Smooth muscle cell (in vitro differentiated cells): ENCODE results near the gene NHS. TPM values are rescaled to one million over a fixed set of nuclear protein-coding genes. Genes with fewer than 3 reads are reported as not detected.

Experiments
- DNase-seq: peaks from one replicate; lab custom pipeline; 2025; ENCODE audit not compliant: unreplicated experiment; lab: John Stamatoyannopoulos, UW
- H2AFZ ChIP-seq: fragments of 200-600 bp; sonication (generic); 2 replicates; pipeline ENCODE4 v1.6.0; 2016; ENCODE audit warnings: antibody characterized with exemption, low read depth, mild to moderate bottlenecking
- H3F3A ChIP-seq: fragments of 200-600 bp; sonication (generic); 2 replicates; pipeline ENCODE4 v1.6.0; 2017; ENCODE audit warnings: antibody characterized with exemption, low read depth
- H3K27ac ChIP-seq: fragments of 200-600 bp; sonication (generic); 2 replicates; pipeline ENCODE4 v1.5.1; 2016; ENCODE audit warnings: low read depth, mild to moderate bottlenecking
- H3K27me3 ChIP-seq: fragments of 200-600 bp; sonication (generic); 2 replicates; pipeline ENCODE4 v1.6.1; 2016; ENCODE audit warnings: low read depth, mild to moderate bottlenecking
- H3K36me3 ChIP-seq: fragments of 200-600 bp; sonication (generic); 2 replicates; pipeline ENCODE4 v1.5.1; 2016; ENCODE audit warnings: low read depth
- H3K4me1 ChIP-seq: fragments of 200-600 bp; sonication (generic); 2 replicates; pipeline ENCODE4 v1.5.1; 2016; ENCODE audit warnings: low read depth
- H3K4me2 ChIP-seq: fragments of 200-600 bp; sonication (generic); 2 replicates; pipeline ENCODE4 v1.6.0; 2016; ENCODE audit warnings: mild to moderate bottlenecking
- H3K4me3 ChIP-seq: fragments of 200-600 bp; sonication (generic); 2 replicates; pipeline ENCODE4 v1.5.1; 2016; ENCODE audit warnings: mild to moderate bottlenecking
- H3K79me2 ChIP-seq: fragments of 200-600 bp; sonication (generic); 2 replicates; pipeline ENCODE4 v1.6.0; 2016; ENCODE audit warnings: low read depth, mild to moderate bottlenecking
- H3K9ac ChIP-seq: fragments of 200-600 bp; sonication (generic); 2 replicates; pipeline ENCODE4 v1.6.0; 2016; ENCODE audit warnings: low read depth
- H3K9me3 ChIP-seq: fragments of 200-600 bp; sonication (generic); replicated peaks from 2 replicates; pipeline ENCODE4 v1.5.1; 2016; ENCODE audit warnings: low read depth
- H4K20me1 ChIP-seq: fragments of 200-600 bp; sonication (generic); 2 replicates; pipeline ENCODE4 v1.6.0; 2016; ENCODE audit warnings: low read depth
- WGBS: methylation state at CpG from one replicate; pipeline ENCODE4 v1.1.7; 2016; ENCODE audit warnings: low lambda C conversion rate; 5-methylcytosine and 5-hydroxymethylcytosine counted together
- polyA plus RNA-seq: library from polyadenylated mRNA; unstranded; fragments of >200 nt; fragmentation: Nextera tagmentation; extraction: Ambion mirVana; gene quantifications from 2 replicates; pipeline ENCODE4 v1.2.1, GENCODE V29; 2016
- total RNA-seq: library from RNA; depleted of rRNA; stranded (reverse); fragments of >200 nt; gene quantifications from 2 replicates; pipeline ENCODE4 v1.2.3, GENCODE V29; 2014
- TF ChIP-seq, protein P1 (sequence below): fragments of 200-600 bp; sonication (generic); IDR thresholded peaks from 2 replicates; pipeline ENCODE4 v1.5.1; 2017; ENCODE audit warnings: borderline replicate concordance, mild to moderate bottlenecking, antibody characterized with exemption; ENCODE audit not compliant: insufficient read depth, poor library complexity, severe bottlenecking

Gene NHS
- total and polyA plus RNA-seq, 2 experiments from 2014 or later: 2.6 to 9.6 TPM

DNA sequence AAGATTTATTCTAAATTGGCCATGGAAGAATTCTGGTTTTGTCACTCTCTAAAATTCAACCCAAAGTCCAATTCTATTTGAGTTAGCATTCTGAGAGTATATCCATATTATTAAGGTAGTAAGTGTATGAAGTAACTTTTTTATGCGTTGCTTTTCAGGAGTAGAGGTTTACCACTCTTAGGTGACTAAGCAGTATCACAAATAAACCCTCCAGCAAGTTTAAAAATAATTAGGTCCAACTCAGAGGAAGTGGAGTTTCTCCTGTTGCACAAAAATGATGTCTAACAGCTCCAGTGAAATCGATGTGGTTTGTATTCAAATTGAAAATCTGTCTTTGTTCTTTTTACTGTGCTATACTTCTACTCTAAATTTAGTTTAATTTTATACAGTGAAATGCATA, 368.9 kb downstream of the NHS start:
- Histone ChIP-seq H3K27ac (no peak overlapping the region), H3K9me3 (peaks cover 3% of the 10 kb centered on the region), H3K4me2 (no peak overlapping the region), H3K4me3 (no peak overlapping the region), H3K79me2 (peaks cover 5% of the 10 kb centered on the region), H3K27me3 (no peaks in the 10 kb centered on the region), H3F3A (no peaks in the 10 kb centered on the region), H3K9ac (no peak overlapping the region), H3K4me1 (no peaks in the 10 kb centered on the region), H3K36me3 (no peaks in the 10 kb centered on the region), H4K20me1 (peaks cover 4% of the 10 kb centered on the region), H2AFZ (no peak overlapping the region)
- DNase-seq: no peak
- TF ChIP-seq, protein P1, sequence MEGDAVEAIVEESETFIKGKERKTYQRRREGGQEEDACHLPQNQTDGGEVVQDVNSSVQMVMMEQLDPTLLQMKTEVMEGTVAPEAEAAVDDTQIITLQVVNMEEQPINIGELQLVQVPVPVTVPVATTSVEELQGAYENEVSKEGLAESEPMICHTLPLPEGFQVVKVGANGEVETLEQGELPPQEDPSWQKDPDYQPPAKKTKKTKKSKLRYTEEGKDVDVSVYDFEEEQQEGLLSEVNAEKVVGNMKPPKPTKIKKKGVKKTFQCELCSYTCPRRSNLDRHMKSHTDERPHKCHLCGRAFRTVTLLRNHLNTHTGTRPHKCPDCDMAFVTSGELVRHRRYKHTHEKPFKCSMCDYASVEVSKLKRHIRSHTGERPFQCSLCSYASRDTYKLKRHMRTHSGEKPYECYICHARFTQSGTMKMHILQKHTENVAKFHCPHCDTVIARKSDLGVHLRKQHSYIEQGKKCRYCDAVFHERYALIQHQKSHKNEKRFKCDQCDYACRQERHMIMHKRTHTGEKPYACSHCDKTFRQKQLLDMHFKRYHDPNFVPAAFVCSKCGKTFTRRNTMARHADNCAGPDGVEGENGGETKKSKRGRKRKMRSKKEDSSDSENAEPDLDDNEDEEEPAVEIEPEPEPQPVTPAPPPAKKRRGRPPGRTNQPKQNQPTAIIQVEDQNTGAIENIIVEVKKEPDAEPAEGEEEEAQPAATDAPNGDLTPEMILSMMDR: no peak
- WGBS: 49% methylated on average over 2 of the region's 2 CpGs

DNA sequence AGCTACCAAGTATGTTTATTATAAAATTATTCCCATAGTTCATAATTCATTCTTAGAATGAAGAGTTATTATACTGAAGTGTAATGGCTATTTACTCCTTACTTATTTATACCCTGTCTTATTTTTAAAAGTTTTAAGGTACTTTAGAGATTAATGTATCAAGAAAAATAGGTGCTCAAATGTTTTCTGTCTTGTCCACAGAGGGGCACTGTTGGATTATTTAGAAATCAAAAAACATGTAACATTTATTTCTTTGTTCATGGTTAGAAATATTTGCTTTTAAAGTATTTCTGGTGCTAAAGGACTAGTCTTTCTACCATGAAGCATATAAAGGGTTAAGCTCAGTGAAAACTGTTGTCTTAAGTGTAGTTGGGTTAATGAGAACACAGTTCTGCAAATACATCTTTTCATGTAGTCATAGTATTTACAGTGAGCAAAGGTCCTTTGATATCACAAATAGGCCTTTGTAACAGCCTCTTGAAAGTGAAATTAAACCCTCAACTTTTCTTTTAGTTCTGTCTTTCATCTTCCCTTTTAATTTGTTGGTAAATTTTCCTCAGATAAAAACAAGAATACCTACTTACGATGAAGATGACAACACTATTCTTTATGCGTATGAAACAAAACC, 370.0 kb downstream of the NHS start:
- DNase-seq: no peak
- TF ChIP-seq, protein P1: peak; percentile 30
- Histone ChIP-seq H3K36me3 (no peaks in the 10 kb centered on the region), H3K27ac (no peak overlapping the region), H3F3A (no peaks in the 10 kb centered on the region), H3K9ac (no peak overlapping the region), H3K9me3 (peaks cover 3% of the 10 kb centered on the region), H2AFZ (no peak overlapping the region), H3K4me3 (no peak overlapping the region), H3K79me2 (no peaks in the 10 kb centered on the region), H4K20me1 (peaks cover 4% of the 10 kb centered on the region), H3K4me2 (no peak overlapping the region), H3K27me3 (no peaks in the 10 kb centered on the region), H3K4me1 (no peaks in the 10 kb centered on the region)
- 92% methylated on average over 2 of the region's 2 CpGs for WGBS

DNA sequence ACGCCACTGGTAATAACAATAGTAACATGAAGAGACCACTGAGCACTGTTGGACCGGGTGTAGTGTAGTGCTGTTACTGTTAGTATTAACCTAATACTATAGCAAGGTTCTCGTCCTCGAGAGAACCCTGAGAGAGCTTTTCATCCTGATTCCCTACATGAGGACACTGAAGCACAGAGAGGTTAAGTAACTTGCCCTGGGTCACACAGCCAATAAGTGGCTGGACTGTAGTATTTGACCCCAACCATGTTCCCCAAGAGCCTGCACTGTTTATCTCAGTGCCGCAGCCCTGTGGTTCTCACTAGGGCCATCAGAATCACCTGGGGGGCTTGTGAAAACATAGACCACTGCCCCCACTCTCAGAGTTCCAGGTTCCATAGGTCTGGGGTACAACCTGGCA, 372.7 kb downstream of the NHS start:
- peaks cover 3% of the 10 kb centered on the region for H3K9me3 ChIP-seq
- no peak overlapping the region for H3K4me2 ChIP-seq
- no peaks in the 10 kb centered on the region for H3K4me1 ChIP-seq
- no peaks in the 10 kb centered on the region for H3F3A ChIP-seq
- H3K36me3 ChIP-seq: no peaks in the 10 kb centered on the region
- no peak for DNase-seq
- H3K27ac ChIP-seq: no peak overlapping the region
- no peaks in the 10 kb centered on the region for H4K20me1 ChIP-seq
- no peak overlapping the region for H3K4me3 ChIP-seq
- TF ChIP-seq, protein P1: no peak
- H2AFZ ChIP-seq: no peak overlapping the region
- no peaks in the 10 kb centered on the region for H3K79me2 ChIP-seq
- no peaks in the 10 kb centered on the region for H3K27me3 ChIP-seq
- WGBS: 85% methylated on average over 5 of the region's 5 CpGs
- H3K9ac ChIP-seq: no peak overlapping the region

DNA sequence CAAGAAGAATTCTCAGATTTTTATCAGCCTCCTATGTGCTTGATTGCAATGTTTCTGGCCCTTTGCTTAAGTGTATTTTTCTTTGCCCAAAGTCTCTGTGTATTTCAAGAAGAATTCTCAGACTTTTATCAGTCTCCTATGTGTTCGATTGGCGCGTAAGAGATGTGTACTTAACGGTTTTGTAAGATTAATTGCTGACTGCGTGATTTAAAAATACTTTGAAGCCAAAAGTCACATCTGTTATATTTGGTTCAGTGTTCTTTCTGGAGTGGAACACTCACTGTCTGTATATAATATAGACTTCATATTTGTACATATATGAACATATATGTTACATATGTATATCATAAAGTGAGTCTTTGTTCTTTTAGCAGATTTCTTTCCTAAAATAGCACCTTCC, 373.7 kb downstream of the NHS start:
- Histone ChIP-seq H3K4me1 (no peaks in the 10 kb centered on the region), H3K27me3 (no peaks in the 10 kb centered on the region), H4K20me1 (no peaks in the 10 kb centered on the region), H3K36me3 (no peaks in the 10 kb centered on the region), H3F3A (no peaks in the 10 kb centered on the region), H3K9me3 (peaks cover 3% of the 10 kb centered on the region), H3K79me2 (no peaks in the 10 kb centered on the region), H3K4me2 (no peak overlapping the region), H3K27ac (no peak overlapping the region), H2AFZ (no peak overlapping the region), H3K9ac (no peak overlapping the region), H3K4me3 (no peak overlapping the region)
- DNase-seq: no peak
- WGBS: 78% methylated on average over 5 of the region's 5 CpGs
- TF ChIP-seq, protein P1: no peak
